Suprapubic skin (tissue), 4 donors: ENCODE results near the gene CNGA3. TPM values are rescaled to one million over a fixed set of nuclear protein-coding genes. Genes with fewer than 3 reads are reported as not detected.

Experiments used
- DNase-seq, 2 donors: peaks; one replicate each; pipeline ENCODE4 v3.0.0-alpha.2; 2019; ENCODE audit warnings: low spot score in 2 of 2
- H3K27ac ChIP-seq: fragments of 200-600 bp; sonication (generic); one replicate; pipeline ENCODE4 v1.5.1; 2019
- H3K27me3 ChIP-seq: fragments of 200-600 bp; sonication (generic); one replicate; pipeline ENCODE4 v1.5.1; 2019
- H3K36me3 ChIP-seq: fragments of 200-600 bp; sonication (generic); one replicate; pipeline ENCODE4 v1.5.1; 2019
- H3K4me1 ChIP-seq: fragments of 200-600 bp; sonication (generic); one replicate; pipeline ENCODE4 v1.5.1; 2019
- H3K4me3 ChIP-seq: fragments of 200-600 bp; sonication (generic); one replicate; pipeline ENCODE4 v1.5.1; 2019; ENCODE audit warnings: mild to moderate bottlenecking
- H3K9me3 ChIP-seq: fragments of 200-600 bp; sonication (generic); one replicate; pipeline ENCODE4 v1.5.1; 2019
- EP300 ChIP-seq: sonication (generic); formaldehyde crosslinking; IDR thresholded peaks from one replicate; pipeline ENCODE4 v1.6.1; 2017; ENCODE audit warnings: antibody characterized with exemption
- POLR2A ChIP-seq, 2 donors: fragments of 450-650 bp; IDR thresholded peaks; one replicate each; pipeline ENCODE4 v1.6.1; 2017; ENCODE audit warnings: antibody characterized with exemption in 2 of 2, mild to moderate bottlenecking in 2 of 2, moderate library complexity in 2 of 2
- POLR2AphosphoS5 ChIP-seq, 3 donors: sonication (generic); formaldehyde crosslinking; IDR thresholded peaks; one replicate each; pipeline ENCODE4 v1.6.1; 2017; ENCODE audit warnings: antibody characterized with exemption in 3 of 3
- WGBS: methylation state at CpG from one replicate; pipeline ENCODE4 v1.1.5; 2018; 5-methylcytosine and 5-hydroxymethylcytosine counted together
- total RNA-seq, 4 donors: library from RNA; depleted of rRNA; stranded (reverse); fragments of >200 nt; gene quantifications; one replicate each; pipeline ENCODE4 v1.1.0, GENCODE V29; 2016
- TF ChIP-seq, protein P1 (sequence below), 2 donors: fragments of 200-600 bp in 1 of 2; fragments of 450-650 bp in 1 of 2; sonication (generic) in 1 of 2; IDR thresholded peaks; one replicate each; pipeline ENCODE4 v1.5.1; 2016 to 2019; ENCODE audit warnings: antibody characterized with exemption in 2 of 2, mild to moderate bottlenecking in 1 of 2, moderate library complexity in 1 of 2

Gene CNGA3
- total RNA-seq, 4 donors from 2014 or later, result not detected

DNA sequence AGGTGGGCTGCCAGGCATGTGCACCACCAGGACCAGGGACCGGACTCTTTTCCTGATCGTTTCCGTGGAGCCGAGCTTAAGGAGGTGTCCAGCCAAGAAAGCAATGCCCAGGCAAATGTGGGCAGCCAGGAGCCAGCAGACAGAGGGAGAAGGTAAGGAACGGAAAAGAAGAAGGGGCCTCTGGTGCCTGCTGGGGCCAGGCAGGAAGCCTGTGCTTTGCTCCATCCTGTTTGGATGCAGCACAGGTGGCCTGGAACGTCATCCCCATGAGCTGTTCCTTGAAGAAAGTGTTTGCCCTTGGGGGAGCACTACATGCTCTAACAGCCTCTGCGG lies 33.9 kb downstream of the CNGA3 start:
- Histone ChIP-seq H3K36me3 (no peaks in the 10 kb centered on the region), H3K27me3 (peaks cover 17% of the 10 kb centered on the region), H3K4me3 (no peak overlapping the region), H3K9me3 (no peaks in the 10 kb centered on the region), H3K27ac (no peak overlapping the region), H3K4me1 (peaks cover 13% of the 10 kb centered on the region)
- DNase-seq, result no peak
- 84% methylated on average over 7 of the region's 7 CpGs for WGBS
- no peak for TF ChIP-seq EP300

- H3K4me1 ChIP-seq, result peaks cover 13% of the 10 kb centered on the region
- H3K4me3 ChIP-seq, result no peak overlapping the region
- H3K9me3 ChIP-seq, result no peaks in the 10 kb centered on the region
- H3K36me3 ChIP-seq, result no peaks in the 10 kb centered on the region
- TF ChIP-seq POLR2A (IDR thresholded peaks at IDR 0.05) (no peak), POLR2AphosphoS5 (IDR thresholded peaks at IDR 0.05) (no peak), EP300 (no peak)
- TF ChIP-seq, protein P1, sequence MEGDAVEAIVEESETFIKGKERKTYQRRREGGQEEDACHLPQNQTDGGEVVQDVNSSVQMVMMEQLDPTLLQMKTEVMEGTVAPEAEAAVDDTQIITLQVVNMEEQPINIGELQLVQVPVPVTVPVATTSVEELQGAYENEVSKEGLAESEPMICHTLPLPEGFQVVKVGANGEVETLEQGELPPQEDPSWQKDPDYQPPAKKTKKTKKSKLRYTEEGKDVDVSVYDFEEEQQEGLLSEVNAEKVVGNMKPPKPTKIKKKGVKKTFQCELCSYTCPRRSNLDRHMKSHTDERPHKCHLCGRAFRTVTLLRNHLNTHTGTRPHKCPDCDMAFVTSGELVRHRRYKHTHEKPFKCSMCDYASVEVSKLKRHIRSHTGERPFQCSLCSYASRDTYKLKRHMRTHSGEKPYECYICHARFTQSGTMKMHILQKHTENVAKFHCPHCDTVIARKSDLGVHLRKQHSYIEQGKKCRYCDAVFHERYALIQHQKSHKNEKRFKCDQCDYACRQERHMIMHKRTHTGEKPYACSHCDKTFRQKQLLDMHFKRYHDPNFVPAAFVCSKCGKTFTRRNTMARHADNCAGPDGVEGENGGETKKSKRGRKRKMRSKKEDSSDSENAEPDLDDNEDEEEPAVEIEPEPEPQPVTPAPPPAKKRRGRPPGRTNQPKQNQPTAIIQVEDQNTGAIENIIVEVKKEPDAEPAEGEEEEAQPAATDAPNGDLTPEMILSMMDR (IDR thresholded peaks at IDR 0.05), result no peak
- H3K27ac ChIP-seq, result no peak overlapping the region
- no peak for DNase-seq
- H3K27me3 ChIP-seq, result peaks cover 15% of the 10 kb centered on the region
- 88% methylated on average over 8 of the region's 8 CpGs for WGBS
These were observed 35.2 kb downstream of the CNGA3 start for GRCh38 chr2:98381494-98381893.

DNA sequence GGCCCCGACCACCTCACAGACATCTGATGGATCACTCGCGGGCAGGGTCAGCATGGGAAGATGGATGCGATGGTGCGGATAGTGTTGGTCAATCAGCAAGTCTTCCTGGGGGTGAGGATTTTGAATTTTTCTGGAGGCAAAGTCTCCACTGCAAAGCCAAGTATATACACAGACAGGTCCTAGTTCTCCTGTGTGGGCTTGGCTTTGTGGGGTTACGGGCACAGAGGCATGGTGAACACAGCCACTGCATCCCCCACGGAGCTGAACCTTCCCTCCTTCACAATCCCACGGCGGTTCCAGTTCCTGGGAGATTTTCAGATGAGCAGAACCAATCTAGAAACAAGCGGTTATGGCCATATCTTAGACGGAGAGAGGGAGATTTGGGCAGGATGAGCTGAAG lies 35.8 kb downstream of the CNGA3 start:
- H3K36me3 ChIP-seq, result no peaks in the 10 kb centered on the region
- no peak for DNase-seq
- TF ChIP-seq EP300 (no peak), POLR2A (IDR thresholded peaks at IDR 0.05) (no peak), POLR2AphosphoS5 (IDR thresholded peaks at IDR 0.05) (no peak)
- TF ChIP-seq, protein P1 (IDR thresholded peaks at IDR 0.05), result no peak
- H3K27me3 ChIP-seq, result peaks cover 9% of the 10 kb centered on the region
- no peak overlapping the region for H3K4me3 ChIP-seq
- no peaks in the 10 kb centered on the region for H3K9me3 ChIP-seq
- H3K4me1 ChIP-seq, result peaks cover 13% of the 10 kb centered on the region
- no peak overlapping the region for H3K27ac ChIP-seq
- WGBS, result 90% methylated on average over 11 of the region's 11 CpGs

GRCh38 chr2:98382739-98383138 lies 36.5 kb downstream of the CNGA3 start:
- no peak for DNase-seq
- Histone ChIP-seq H3K4me1 (peaks cover 13% of the 10 kb centered on the region), H3K27ac (no peak overlapping the region), H3K9me3 (no peaks in the 10 kb centered on the region), H3K4me3 (no peak overlapping the region), H3K36me3 (no peaks in the 10 kb centered on the region), H3K27me3 (peaks cover 9% of the 10 kb centered on the region)
- no peak for TF ChIP-seq POLR2A (IDR thresholded peaks at IDR 0.05)
- no peak for TF ChIP-seq EP300
- TF ChIP-seq, protein P1 (IDR thresholded peaks at IDR 0.05), result no peak
- TF ChIP-seq POLR2AphosphoS5 (IDR thresholded peaks at IDR 0.05), result no peak
- WGBS, result 84% methylated on average over 7 of the region's 7 CpGs

- DNase-seq, result no peak
- H3K4me1 ChIP-seq, result peaks cover 13% of the 10 kb centered on the region
- TF ChIP-seq, protein P1 (IDR thresholded peaks at IDR 0.05), result no peak
- TF ChIP-seq POLR2AphosphoS5 (IDR thresholded peaks at IDR 0.05), result no peak
- no peak for TF ChIP-seq EP300
- TF ChIP-seq POLR2A (IDR thresholded peaks at IDR 0.05), result no peak
- no peaks in the 10 kb centered on the region for H3K36me3 ChIP-seq
- H3K27me3 ChIP-seq, result peaks cover 9% of the 10 kb centered on the region
- H3K9me3 ChIP-seq, result no peaks in the 10 kb centered on the region
- H3K4me3 ChIP-seq, result no peak overlapping the region
- 49% methylated on average over 6 of the region's 6 CpGs for WGBS
- H3K27ac ChIP-seq, result no peak overlapping the region
These were observed 36.9 kb downstream of the CNGA3 start for GRCh38 chr2:98383166-98383565.

DNA sequence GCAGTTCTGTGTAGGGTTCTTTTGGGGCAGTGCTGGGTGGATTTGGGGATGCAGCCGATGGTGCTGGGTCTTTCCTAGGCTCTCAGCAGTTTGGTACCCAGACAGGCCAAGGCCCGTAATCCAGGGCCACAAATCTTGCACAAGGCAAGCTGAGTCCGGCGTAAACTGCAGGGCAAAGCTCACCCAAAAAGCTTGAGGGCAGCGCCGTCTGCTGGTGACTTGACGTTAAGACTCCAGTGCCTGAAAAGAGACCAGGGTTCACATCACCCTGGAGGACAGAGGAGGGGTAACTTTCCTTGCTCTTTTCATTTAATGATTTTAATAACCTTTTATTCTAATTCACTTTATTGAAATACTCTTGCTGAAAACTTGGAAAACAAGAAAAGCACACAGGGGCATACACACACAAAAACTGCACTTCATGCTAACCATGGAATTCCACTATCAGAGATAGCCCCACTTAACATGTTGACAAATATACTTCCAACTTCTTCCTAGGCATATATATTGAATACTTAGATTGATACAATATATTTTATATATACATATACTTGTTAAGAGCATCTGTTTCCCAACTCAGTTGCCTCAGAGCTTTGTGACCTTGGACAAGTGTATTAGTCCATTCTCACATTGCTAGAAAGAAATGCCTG lies 38.9 kb downstream of the CNGA3 start:
- WGBS, result 4% methylated on average over 7 of the region's 7 CpGs
- Histone ChIP-seq H3K27ac (no peak overlapping the region), H3K4me3 (no peak overlapping the region), H3K4me1 (no peaks in the 10 kb centered on the region), H3K27me3 (peaks cover 7% of the 10 kb centered on the region), H3K9me3 (no peaks in the 10 kb centered on the region), H3K36me3 (no peaks in the 10 kb centered on the region)
- DNase-seq, result no peak
- no peak for TF ChIP-seq POLR2AphosphoS5 (IDR thresholded peaks at IDR 0.05)
- TF ChIP-seq POLR2A (IDR thresholded peaks at IDR 0.05), result no peak
- TF ChIP-seq, protein P1 (IDR thresholded peaks at IDR 0.05), result peak; percentile 86 to 90
- TF ChIP-seq EP300, result no peak
